ENCODE measurements around the gene DHCR24. TPM values are rescaled to one million over a fixed set of nuclear protein-coding genes. Genes with fewer than 3 reads are reported as not detected.
A peak's percentile ranks its signal among the peaks of the same experiment; 100 is the strongest.
"Not testable (repeated sequence)": the region's sequence is repeated elsewhere in the genome, so short reads cannot be mapped to it uniquely, and the experiment has no call there.

The DHCR24 gene
- total and polyA plus RNA-seq, 2 of the 13 experiments (the other 11 are each of a cell fraction or from before 2014, with no cell fraction given), result 374 to 448 TPM

GRCh38 chr1:54934869-54935268 lies 47.9 kb upstream of the DHCR24 start (continued):
- TF ChIP-seq ARID2 (CRISPR knock-in tag; IDR thresholded peaks at IDR 0.05; ENCODE audit: borderline replicate concordance) (no peak), ZNF761 (CRISPR knock-in tag; conservative IDR thresholded peaks at IDR 0.05) (no peak), TEAD3 (CRISPR knock-in tag; optimal IDR thresholded peaks at IDR 0.05; ENCODE audit: borderline replicate concordance) (peak; percentile 81)

GRCh38 chr1:54934081-54934480 lies 47.1 kb upstream of the DHCR24 start:
- FAIRE-seq; CTCF ChIA-PET (ENCODE audit: low intra/inter-chr PET ratio, low total read pairs); H3K27me3 ChIP-seq (ENCODE audit: control insufficient read depth in 1 of 2, insufficient read depth in 2 of 2, low read length in 2 of 2); H3K4me2 ChIP-seq (ENCODE audit: low read depth, low read length); H3K36me3 ChIP-seq (replicated peaks in 1 of 2; ENCODE audit: control insufficient read depth in 1 of 2, insufficient read depth in 2 of 2, low read length in 2 of 2); in situ Hi-C loops (cut with HindIII; ENCODE audit: extremely low pct_ligation_motif_present, low pct_unique_long_range_greater_than_20kb); H3K27ac ChIP-seq (ENCODE audit: extremely low read length, insufficient read depth, low read length); H3K9me3 ChIP-seq (ENCODE audit: low read length); H3K4me3 ChIP-seq (replicated peaks in 1 of 3; ENCODE audit: insufficient read depth in 1 of 3, low read depth in 2 of 3, low read length in 3 of 3); ATAC-seq; H2AFZ ChIP-seq (ENCODE audit: low read length); H4K20me1 ChIP-seq (ENCODE audit: insufficient read depth, low read length); H3K9ac ChIP-seq (ENCODE audit: insufficient read depth, low read depth, low read length); BruUV-seq (replicated peaks); intact Hi-C loops (cut with micrococcal nuclease; ENCODE audit: unreplicated experiment); H3K79me2 ChIP-seq (ENCODE audit: insufficient read depth, low read length); DNase-seq (ENCODE audit: low spot score): not testable (repeated sequence)
- H3K4me1 ChIP-seq (ENCODE audit: insufficient read depth, low read length), result peaks cover 17% of the 10 kb centered on the region
- 63% methylated on average over 6 of the region's 6 CpGs for WGBS (ENCODE audit: low lambda C conversion rate)
- POLR2A ChIA-PET, result interaction anchor here (1.1 to 1.2 kb wide), 2 partner anchors 47 to 88 kb away, joined by 5 to 7 read pairs; partner anchors contain the start of gene DHCR24
- peak; percentile 83; the same call in 1 of the 2 replicates for TF ChIP-seq ZNF431 (CRISPR knock-in tag; IDR thresholded peaks at IDR 0.05; ENCODE audit: borderline replicate concordance, low read depth)

- Histone ChIP-seq H3K27ac (ENCODE audit: extremely low read length, insufficient read depth, low read length) (no peak overlapping the region), H3K4me2 (ENCODE audit: low read depth, low read length) (no peak overlapping the region), H3K9me3 (ENCODE audit: low read length) (no peaks in the 10 kb centered on the region), H3K9ac (ENCODE audit: insufficient read depth, low read depth, low read length) (no peak overlapping the region), H3K79me2 (ENCODE audit: insufficient read depth, low read length) (no peaks in the 10 kb centered on the region), H4K20me1 (ENCODE audit: insufficient read depth, low read length) (no peaks in the 10 kb centered on the region), H3K27me3 (ENCODE audit: control insufficient read depth in 1 of 2, insufficient read depth in 2 of 2, low read length in 2 of 2) (no peaks in the 10 kb centered on the region), H3K4me1 (ENCODE audit: insufficient read depth, low read length) (peaks cover 43% of the 10 kb centered on the region), H3K36me3 (replicated peaks in 1 of 2; ENCODE audit: control insufficient read depth in 1 of 2, insufficient read depth in 2 of 2, low read length in 2 of 2) (no peaks in the 10 kb centered on the region), H3K4me3 (replicated peaks in 1 of 3; ENCODE audit: insufficient read depth in 1 of 3, low read depth in 2 of 3, low read length in 3 of 3) (no peak overlapping the region), H2AFZ (ENCODE audit: low read length) (no peak overlapping the region)
- BruUV-seq (replicated peaks), result no TSS peak
- in situ Hi-C loops (cut with HindIII; ENCODE audit: extremely low pct_ligation_motif_present, low pct_unique_long_range_greater_than_20kb), result no loop called here
- ChIA-PET CTCF (ENCODE audit: low intra/inter-chr PET ratio, low total read pairs) (no interaction called here), POLR2A (interaction anchor here (1.7 kb wide), 1 partner anchor 62 kb away, joined by 3 read pairs; no protein-coding TSS in a partner anchor)
- 50% methylated on average over 1 of the region's 1 CpG for WGBS (ENCODE audit: low lambda C conversion rate)
- DNase-seq (ENCODE audit: low spot score), result no peak
- no peak for FAIRE-seq
- no peak for ATAC-seq
- intact Hi-C loops (cut with micrococcal nuclease; ENCODE audit: unreplicated experiment), result no loop called here
- no peak for TF ChIP-seq ZNF282 (IDR thresholded peaks at IDR 0.05; ENCODE audit: partially characterized antibody)
- no peak for TF ChIP-seq KMT2A (CRISPR knock-in tag; IDR thresholded peaks at IDR 0.05)
- TF ChIP-seq NFIC (IDR thresholded peaks at IDR 0.05; ENCODE audit: low read length), result no peak
- TF ChIP-seq CHCHD3 (CRISPR knock-in tag; IDR thresholded peaks at IDR 0.05), result no peak
- TF ChIP-seq CTCF (CRISPR knock-in tag; IDR thresholded peaks at IDR 0.05), result no peak
- TF ChIP-seq MBD4 (IDR thresholded peaks at IDR 0.05; ENCODE audit: borderline replicate concordance, low read length), result no peak
- TF ChIP-seq FOXM1 (CRISPR knock-in tag; IDR thresholded peaks at IDR 0.05), result no peak
- no peak for TF ChIP-seq POGK (CRISPR knock-in tag; conservative IDR thresholded peaks at IDR 0.05)
Measured at GRCh38 chr1:54931275-54931840, 44.4 kb upstream of the DHCR24 start.

Measured in HepG2 (cell line).